HG03103 (cell line): Measurements from ENCODE around the gene MYO7B.

Experiments
- ATAC-seq: cut with Tn5 transposase; IDR thresholded peaks from one replicate; pipeline ENCODE4 v1.9.1; 2021; ENCODE audit warnings: low read depth; ENCODE audit not compliant: unreplicated experiment

MYO7B gene

GRCh38 chr2:127535422-127535901, at the start of gene MYO7B:
MYO7B (plus strand) TSS chr2:127535683; CDS start chr2:127559723, 24,040 bp downstream.
- ATAC-seq: no peak

GRCh38 chr2:127485694-127486071, 49.8 kb upstream of the MYO7B start:
- ATAC-seq: no peak

- ATAC-seq: no peak
Measured at GRCh38 chr2:127486247-127487058, 49.0 kb upstream of the MYO7B start.

- no peak for ATAC-seq
Measured at GRCh38 chr2:127490283-127490682, 45.2 kb upstream of the MYO7B start.

- ATAC-seq: no peak
Measured at GRCh38 chr2:127498386-127498785, 37.1 kb upstream of the MYO7B start.

- no peak for ATAC-seq
Measured at GRCh38 chr2:127503491-127503890, 32.0 kb upstream of the MYO7B start.

- ATAC-seq: no peak
Measured at GRCh38 chr2:127504552-127505430, 30.7 kb upstream of the MYO7B start.

GRCh38 chr2:127506510-127506909, 29.0 kb upstream of the MYO7B start:
- no peak for ATAC-seq

GRCh38 chr2:127508023-127508630, 27.4 kb upstream of the MYO7B start:
- ATAC-seq: no peak

- ATAC-seq: no peak
Measured at GRCh38 chr2:127508631-127509034, 26.9 kb upstream of the MYO7B start.

GRCh38 chr2:127510073-127510472, 25.4 kb upstream of the MYO7B start:
- ATAC-seq: no peak

- ATAC-seq: no peak
Measured at GRCh38 chr2:127511090-127511695, 24.3 kb upstream of the MYO7B start.

GRCh38 chr2:127511917-127512316, 23.6 kb upstream of the MYO7B start:
- no peak for ATAC-seq

- ATAC-seq: no peak
Measured at GRCh38 chr2:127512362-127512761, 23.1 kb upstream of the MYO7B start.

- no peak for ATAC-seq
Measured at GRCh38 chr2:127514076-127514475, 21.4 kb upstream of the MYO7B start.

- ATAC-seq: no peak
Measured at GRCh38 chr2:127514485-127514884, 21.0 kb upstream of the MYO7B start.

GRCh38 chr2:127515383-127515915, 20.0 kb upstream of the MYO7B start:
- ATAC-seq: no peak

GRCh38 chr2:127516041-127516762, 19.3 kb upstream of the MYO7B start:
- no peak for ATAC-seq

- ATAC-seq: no peak
Measured at GRCh38 chr2:127517465-127517864, 18.0 kb upstream of the MYO7B start.

- no peak for ATAC-seq
Measured at GRCh38 chr2:127520424-127520823, 15.1 kb upstream of the MYO7B start.
